Neural cell (in vitro differentiated cells): ENCODE data around the gene KCNE3. TPM values are rescaled to one million over a fixed set of nuclear protein-coding genes. Genes with fewer than 3 reads are reported as not detected.

Experiments
- H2AFZ ChIP-seq: fragments of 200-600, 300-800 bp; sonication (generic), shearing (Covaris generic); 2 replicates; pipeline ENCODE4 v1.6.0; 2014; ENCODE audit warnings: low read depth, mild to moderate bottlenecking, antibody characterized with exemption, low read length, moderate library complexity
- H3F3A ChIP-seq: fragments of 200-600 bp; shearing (Covaris generic); 2 replicates; pipeline ENCODE4 v1.6.1; 2016; ENCODE audit warnings: mild to moderate bottlenecking, moderate library complexity, mixed read lengths, antibody characterized with exemption, low read length; ENCODE audit not compliant: insufficient read depth, poor library complexity, severe bottlenecking
- H3K27ac ChIP-seq: fragments of 200-600, 300-800 bp; sonication (generic), shearing (Covaris generic); 2 replicates; pipeline ENCODE4 v1.5.1; 2014; ENCODE audit warnings: mild to moderate bottlenecking, low read length, moderate library complexity
- H3K27me3 ChIP-seq: fragments of 300-800, 200-600 bp; sonication (generic), shearing (Covaris generic); 2 replicates; pipeline ENCODE4 v1.6.0; 2014; ENCODE audit warnings: mild to moderate bottlenecking, low read depth, low read length, moderate library complexity; ENCODE audit not compliant: insufficient read depth
- H3K36me3 ChIP-seq: fragments of 300-800, 200-600 bp; sonication (generic), shearing (Covaris generic); 2 replicates; pipeline ENCODE4 v1.5.1; 2014; ENCODE audit warnings: mild to moderate bottlenecking, antibody characterized with exemption, low read length, moderate library complexity; ENCODE audit not compliant: insufficient read depth
- H3K4me2 ChIP-seq: fragments of 300-800, 200-600 bp; sonication (generic), shearing (Covaris generic); 2 replicates; pipeline ENCODE4 v1.6.0; 2014; ENCODE audit warnings: mild to moderate bottlenecking, low read length
- H3K4me3 ChIP-seq: fragments of 300-800, 200-600 bp; sonication (generic), shearing (Covaris generic); 2 replicates; pipeline ENCODE4 v1.5.1; 2014; ENCODE audit warnings: mild to moderate bottlenecking, low read length, moderate library complexity
- H3K79me2 ChIP-seq: fragments of 200-600 bp; shearing (Covaris generic); replicated peaks from 2 replicates; pipeline ENCODE4 v1.6.0; 2014; ENCODE audit warnings: mild to moderate bottlenecking, low read length, moderate library complexity; ENCODE audit not compliant: insufficient read depth
- H3K9ac ChIP-seq: fragments of 300-800, 200-600 bp; sonication (generic), shearing (Covaris generic); 2 replicates; pipeline ENCODE4 v1.6.1; 2016; ENCODE audit warnings: mild to moderate bottlenecking, low read length, mixed read lengths
- H3K9me2 ChIP-seq: fragments of 200-600 bp; shearing (Covaris generic); 2 replicates; pipeline ENCODE4 v1.6.1; 2016; ENCODE audit warnings: mild to moderate bottlenecking, low read length, mixed read lengths; ENCODE audit not compliant: insufficient read depth
- H3K9me3 ChIP-seq: fragments of 200-600, 300-800 bp; sonication (generic), shearing (Covaris generic); 2 replicates; pipeline ENCODE4 v1.6.1; 2016; ENCODE audit warnings: mild to moderate bottlenecking, mixed run types, low read length, moderate library complexity, mixed read lengths
- H4K20me1 ChIP-seq: fragments of 200-600 bp; shearing (Covaris generic); 2 replicates; pipeline ENCODE4 v1.6.1; 2016; ENCODE audit warnings: mild to moderate bottlenecking, mixed run types; ENCODE audit not compliant: insufficient read depth
- CTCF ChIP-seq: fragments of 450-650 bp; IDR thresholded peaks from 2 replicates; pipeline ENCODE4 v1.5.1; 2014; ENCODE audit warnings: antibody characterized with exemption, mild to moderate bottlenecking, moderate library complexity; ENCODE audit not compliant: poor library complexity, severe bottlenecking
- EP300 ChIP-seq: fragments of 450-650 bp; conservative IDR thresholded peaks from 2 replicates; pipeline ENCODE4 v1.6.1; 2014; ENCODE audit warnings: antibody characterized with exemption, mild to moderate bottlenecking, moderate library complexity; ENCODE audit not compliant: poor library complexity, severe bottlenecking
- EZH2 ChIP-seq: fragments of 200-600, 300-800 bp; shearing (Covaris generic), sonication (generic); IDR thresholded peaks from 2 replicates; pipeline ENCODE4 v1.6.1; 2014; ENCODE audit warnings: antibody characterized with exemption, low read length, borderline replicate concordance, mild to moderate bottlenecking; ENCODE audit not compliant: insufficient read depth, poor library complexity, severe bottlenecking
- MXI1 ChIP-seq: fragments of 450-650 bp; conservative IDR thresholded peaks from 2 replicates; pipeline ENCODE4 v1.6.1; 2014; ENCODE audit warnings: antibody characterized with exemption, mild to moderate bottlenecking; ENCODE audit not compliant: poor library complexity, severe bottlenecking
- POLR2AphosphoS5 ChIP-seq: IDR thresholded peaks from 2 replicates; pipeline ENCODE4 v1.6.1; 2012
- RAD21 ChIP-seq: fragments of 450-650 bp; conservative IDR thresholded peaks from 2 replicates; pipeline ENCODE4 v1.6.1; 2014; ENCODE audit warnings: antibody characterized with exemption, mild to moderate bottlenecking, moderate library complexity
- REST ChIP-seq: IDR thresholded peaks from 2 replicates; pipeline ENCODE4 v1.6.1; 2012; ENCODE audit warnings: borderline replicate concordance
- SMC3 ChIP-seq: fragments of 450-650 bp; conservative IDR thresholded peaks from 2 replicates; pipeline ENCODE4 v1.6.1; 2014; ENCODE audit warnings: antibody characterized with exemption, mild to moderate bottlenecking, moderate library complexity; ENCODE audit not compliant: poor library complexity
- TAF1 ChIP-seq: IDR thresholded peaks from 2 replicates; pipeline ENCODE4 v1.6.1; 2012; ENCODE audit warnings: low read depth
- polyA plus RNA-seq: library from polyadenylated mRNA; depleted of rRNA; stranded (reverse); fragments of >200 nt; gene quantifications from 2 replicates; pipeline ENCODE4 v1.2.3, GENCODE V29; 2014

The KCNE3 gene
- polyA plus RNA-seq, 1 donor from 2014 or later = not detected

- Histone ChIP-seq H3K27ac (no peak overlapping the region), H3K9me3 (no peaks in the 10 kb centered on the region), H2AFZ (no peak overlapping the region), H4K20me1 (no peaks in the 10 kb centered on the region), H3K27me3 (no peaks in the 10 kb centered on the region), H3K4me3 (no peak overlapping the region), H3K9me2 (no peaks in the 10 kb centered on the region), H3K9ac (no peak overlapping the region), H3F3A (no peaks in the 10 kb centered on the region), H3K4me2 (no peak overlapping the region), H3K36me3 (no peaks in the 10 kb centered on the region), H3K79me2 (no peaks in the 10 kb centered on the region)
- TF ChIP-seq CTCF (no peak), POLR2AphosphoS5 (no peak), TAF1 (no peak), REST (no peak), EZH2 (no peak), SMC3 (no peak), RAD21 (no peak), MXI1 (no peak), EP300 (no peak)
These were observed 32.8 kb downstream of the KCNE3 start for GRCh38 chr11:74434528-74434927.

GRCh38 chr11:74429205-74429604 lies 38.1 kb downstream of the KCNE3 start:
- TF ChIP-seq MXI1 (no peak), EP300 (no peak), SMC3 (no peak), TAF1 (no peak), CTCF (no peak), POLR2AphosphoS5 (no peak), EZH2 (no peak), RAD21 (no peak), REST (no peak)
- Histone ChIP-seq H3F3A (no peaks in the 10 kb centered on the region), H2AFZ (no peak overlapping the region), H4K20me1 (no peaks in the 10 kb centered on the region), H3K79me2 (no peaks in the 10 kb centered on the region), H3K4me3 (no peak overlapping the region), H3K9me3 (no peaks in the 10 kb centered on the region), H3K4me2 (no peak overlapping the region), H3K9ac (no peak overlapping the region), H3K27ac (no peak overlapping the region), H3K9me2 (no peaks in the 10 kb centered on the region), H3K27me3 (no peaks in the 10 kb centered on the region), H3K36me3 (no peaks in the 10 kb centered on the region)
